ENCODE measurements around the gene KAZN.

Gene KAZN

GRCh38 chr1:14955976-14956375, 357.5 kb downstream of the KAZN start:
- no peak for TF ChIP-seq CTCF (IDR thresholded peaks at IDR 0.05; ENCODE audit: low read length, missing control alignments)
- no peak for DNase-seq (ENCODE audit: low read depth)
- no peak overlapping the region for H3K4me3 ChIP-seq (replicated peaks; ENCODE audit: low read depth, low read length)

GRCh38 chr1:14956579-14957195, 358.2 kb downstream of the KAZN start:
- no peak for DNase-seq (ENCODE audit: low read depth)
- no peak overlapping the region for H3K4me3 ChIP-seq (replicated peaks; ENCODE audit: low read depth, low read length)
- no peak for TF ChIP-seq CTCF (IDR thresholded peaks at IDR 0.05; ENCODE audit: low read length, missing control alignments)

GRCh38 chr1:14957375-14958098, 359.1 kb downstream of the KAZN start:
- TF ChIP-seq CTCF (IDR thresholded peaks at IDR 0.05; ENCODE audit: low read length, missing control alignments): no peak
- no peak for DNase-seq (ENCODE audit: low read depth)

GRCh38 chr1:14958249-14959058, 360.0 kb downstream of the KAZN start:
- TF ChIP-seq CTCF (IDR thresholded peaks at IDR 0.05; ENCODE audit: low read length, missing control alignments): no peak
- no peak for DNase-seq (ENCODE audit: low read depth)
- H3K4me3 ChIP-seq (replicated peaks; ENCODE audit: low read depth, low read length): no peak overlapping the region

More at GRCh38 chr1:14957375-14958098, 359.1 kb downstream of the KAZN start:
- no peak overlapping the region for H3K4me3 ChIP-seq (replicated peaks; ENCODE audit: low read depth, low read length)

- no peak overlapping the region for H3K4me3 ChIP-seq (replicated peaks; ENCODE audit: low read depth, low read length)
- no peak for DNase-seq (ENCODE audit: low read depth)
- no peak for TF ChIP-seq CTCF (IDR thresholded peaks at IDR 0.05; ENCODE audit: low read length, missing control alignments)
These were observed 360.7 kb downstream of the KAZN start for GRCh38 chr1:14959059-14959694.

- DNase-seq (ENCODE audit: low read depth): no peak
- TF ChIP-seq CTCF (IDR thresholded peaks at IDR 0.05; ENCODE audit: low read length, missing control alignments): no peak
These were observed 363.3 kb downstream of the KAZN start for GRCh38 chr1:14961661-14962267.

More at GRCh38 chr1:14961661-14962267, 363.3 kb downstream of the KAZN start:
- H3K4me3 ChIP-seq (replicated peaks; ENCODE audit: low read depth, low read length): no peak overlapping the region

Measured in fibroblast of pulmonary artery (primary cell).